Sigmoid colon (tissue), 7 donors: ENCODE measurements around the gene PARD3. TPM values are rescaled to one million over a fixed set of nuclear protein-coding genes. Genes with fewer than 3 reads are reported as not detected.
A peak's percentile ranks its signal among the peaks of the same experiment; 100 is the strongest.

Experiments
- DNase-seq: peaks from one replicate; pipeline ENCODE4 v3.0.0-alpha.2; 2019
- H3K27ac ChIP-seq, 4 donors: fragments of 200-600 bp; sonication (generic); one replicate each; pipeline ENCODE4 v1.5.1; 2016 to 2019; ENCODE audit warnings: mild to moderate bottlenecking in 1 of 4
- H3K27me3 ChIP-seq, 3 donors: fragments of 200-600 bp; sonication (generic); one replicate each; pipeline ENCODE4 v1.5.1; 2019; ENCODE audit warnings: mild to moderate bottlenecking in 1 of 3
- H3K36me3 ChIP-seq, 4 donors: fragments of 200-600 bp; sonication (generic); one replicate each; pipeline ENCODE4 v1.5.1; 2016 to 2019
- H3K4me1 ChIP-seq, 4 donors: fragments of 200-600 bp; sonication (generic); one replicate each; pipeline ENCODE4 v1.5.1; 2017 to 2019
- H3K4me3 ChIP-seq, 4 donors: fragments of 200-600 bp; sonication (generic); one replicate each; pipeline ENCODE4 v1.5.1; 2017 to 2019; ENCODE audit warnings: mild to moderate bottlenecking in 2 of 4, moderate library complexity in 1 of 4
- H3K9me3 ChIP-seq, 4 donors: fragments of 200-600 bp in 3 of 4; sonication (generic) in 3 of 4; one replicate each; pipeline versions ENCODE4 v1.5.1 to v1.6.1; 2013 to 2019
- CTCF ChIP-seq, 4 experiments: fragments of 450-650 bp in 3 of 4; fragments of 200-600 bp in 1 of 4; IDR thresholded peaks; one replicate each; pipeline ENCODE4 v1.5.1; 2016 to 2019; ENCODE audit warnings: antibody characterized with exemption in 4 of 4, mild to moderate bottlenecking in 3 of 4, moderate library complexity in 2 of 4
- EP300 ChIP-seq, 4 donors: sonication (generic); formaldehyde crosslinking; IDR thresholded peaks; one replicate each; pipeline ENCODE4 v1.6.1; 2017; ENCODE audit warnings: antibody characterized with exemption in 4 of 4
- POLR2A ChIP-seq, 2 donors: fragments of 450-650 bp; IDR thresholded peaks; one replicate each; pipeline ENCODE4 v1.6.1; 2016; ENCODE audit warnings: antibody characterized with exemption in 2 of 2, mild to moderate bottlenecking in 2 of 2, moderate library complexity in 2 of 2
- POLR2AphosphoS5 ChIP-seq, 4 donors: sonication (generic); formaldehyde crosslinking; IDR thresholded peaks; one replicate each; pipeline ENCODE4 v1.6.1; 2017; ENCODE audit warnings: antibody characterized with exemption in 4 of 4
- whole genome bisulfite sequencing, 2 donors: extraction: QIAGEN DNeasy Blood & Tissue Kit; methylation state at CpG; one replicate each; pipeline ENCODE4 v1.1.7; 2013; 5-methylcytosine and 5-hydroxymethylcytosine counted together
- intact Hi-C: fragments of 100-400 bp; cut with DNase I; formaldehyde crosslinking; loops from one replicate; pipeline ENCODE4 v1.15.1; 2023
- polyA plus RNA-seq, 3 donors: library from polyadenylated mRNA; stranded (reverse); fragments of 200-250 nt; gene quantifications; one replicate each; pipeline ENCODE4 v1.2.3, GENCODE V29; 2013
- total RNA-seq, 4 donors: library from RNA; depleted of rRNA; stranded (reverse); fragments of >200 nt; gene quantifications; one replicate each; pipeline ENCODE4 v1.1.0, GENCODE V29; 2016
- donor health status: healthy with polysubstance abuse.
- donor health status: Bipolar disorder and iron deficiency.
- donor health status: healthy.

PARD3 gene
- total and polyA plus RNA-seq, 7 donors: 17.5 to 96.4 (median 75.9) TPM

- no peak for DNase-seq
- Histone ChIP-seq H3K9me3 (no peaks in the 10 kb centered on the region), H3K27ac (peak overlapping the region; percentile 25 to 75 (median 68)), H3K4me3 (no peak overlapping the region), H3K27me3 (no peaks in the 10 kb centered on the region), H3K36me3 (no peaks in the 10 kb centered on the region), H3K4me1 (peaks cover 0 to 76% (median 52%) of the 10 kb centered on the region in 4 donors)
- no peak for TF ChIP-seq EP300 (IDR thresholded peaks at IDR 0.05)
- no peak for TF ChIP-seq CTCF (IDR thresholded peaks at IDR 0.05)
- no peak for TF ChIP-seq POLR2AphosphoS5 (IDR thresholded peaks at IDR 0.05)
- no peak for TF ChIP-seq POLR2A (IDR thresholded peaks at IDR 0.05)
- 37 to 54% methylated on average over 3 of the region's 3 CpGs for WGBS, 2 donors
- intact Hi-C loops: no loop called here
These were observed 33.4 kb downstream of the PARD3 start for GRCh38 chr10:34781711-34782110.

GRCh38 chr10:34780818-34781380 is 34.2 kb downstream of the PARD3 start:
- H3K4me1 ChIP-seq: peaks cover 0 to 77% (median 52%) of the 10 kb centered on the region in 4 donors
- intact Hi-C loops: no loop called here
- peak overlapping the region in 1 of 4 donors; percentile 3 for H3K4me3 ChIP-seq
- H3K27ac ChIP-seq: peak overlapping the region; percentile 25 to 75 (median 68)
- no peaks in the 10 kb centered on the region for H3K36me3 ChIP-seq
- TF ChIP-seq POLR2A (IDR thresholded peaks at IDR 0.05) (no peak), POLR2AphosphoS5 (IDR thresholded peaks at IDR 0.05) (peak in 2 of 4 donors; percentile 35 to 41), EP300 (IDR thresholded peaks at IDR 0.05) (peak in 1 of 4 donors; percentile 16), CTCF (IDR thresholded peaks at IDR 0.05) (no peak)
- no peaks in the 10 kb centered on the region for H3K9me3 ChIP-seq
- DNase-seq: peak; percentile 81
- H3K27me3 ChIP-seq: no peaks in the 10 kb centered on the region
- 16 to 35% methylated on average over 11 of the region's 11 CpGs for WGBS, 2 donors

- Histone ChIP-seq H3K9me3 (no peaks in the 10 kb centered on the region), H3K4me1 (peaks cover 0 to 88% (median 56%) of the 10 kb centered on the region in 4 donors), H3K36me3 (no peaks in the 10 kb centered on the region), H3K4me3 (no peak overlapping the region), H3K27me3 (no peaks in the 10 kb centered on the region), H3K27ac (peak overlapping the region in 1 of 4 donors; percentile 75)
- WGBS, 2 donors: 84 to 88% methylated on average over 3 of the region's 3 CpGs
- DNase-seq: no peak
- TF ChIP-seq POLR2AphosphoS5 (IDR thresholded peaks at IDR 0.05): no peak
- intact Hi-C loops: no loop called here
These were observed 36.9 kb downstream of the PARD3 start for GRCh38 chr10:34778237-34778636.

- no peak overlapping the region for H3K4me3 ChIP-seq
- DNase-seq: no peak
- no peaks in the 10 kb centered on the region for H3K36me3 ChIP-seq
- H3K27me3 ChIP-seq: no peaks in the 10 kb centered on the region
- intact Hi-C loops: no loop called here
- 85 to 88% methylated on average over 2 of the region's 2 CpGs for WGBS, 2 donors
- no peaks in the 10 kb centered on the region for H3K9me3 ChIP-seq
- TF ChIP-seq EP300 (IDR thresholded peaks at IDR 0.05) (no peak), POLR2AphosphoS5 (IDR thresholded peaks at IDR 0.05) (no peak), CTCF (IDR thresholded peaks at IDR 0.05) (no peak), POLR2A (IDR thresholded peaks at IDR 0.05) (no peak)
- H3K4me1 ChIP-seq: peaks cover 0 to 86% (median 40%) of the 10 kb centered on the region in 4 donors
- peak overlapping the region in 2 of 4 donors; percentile 41 to 52 for H3K27ac ChIP-seq
These were observed 38.9 kb downstream of the PARD3 start for GRCh38 chr10:34776090-34776690.

- Histone ChIP-seq H3K4me3 (no peak overlapping the region), H3K4me1 (peaks cover 0 to 82% (median 36%) of the 10 kb centered on the region in 4 donors), H3K36me3 (no peaks in the 10 kb centered on the region), H3K27me3 (no peaks in the 10 kb centered on the region), H3K9me3 (no peaks in the 10 kb centered on the region), H3K27ac (no peak overlapping the region)
- no peak for DNase-seq
- 91 to 93% methylated on average over 3 of the region's 3 CpGs for WGBS, 2 donors
- intact Hi-C loops: no loop called here
- TF ChIP-seq POLR2AphosphoS5 (IDR thresholded peaks at IDR 0.05) (no peak), CTCF (IDR thresholded peaks at IDR 0.05) (no peak), EP300 (IDR thresholded peaks at IDR 0.05) (no peak), POLR2A (IDR thresholded peaks at IDR 0.05) (no peak)
These were observed 40.0 kb downstream of the PARD3 start for GRCh38 chr10:34775044-34775637.
